GM18870 (cell line): ENCODE measurements around the gene MN1.

Source experiments
- ATAC-seq: cut with Tn5 transposase; IDR thresholded peaks from one replicate; pipeline ENCODE4 v1.9.1; 2021; ENCODE audit warnings: moderate library complexity; ENCODE audit not compliant: unreplicated experiment

MN1 gene

GRCh38 chr22:27719535-27720227, 81.9 kb downstream of the MN1 start:
- ATAC-seq: no peak

- no peak for ATAC-seq
Measured at GRCh38 chr22:27719036-27719347, 82.6 kb downstream of the MN1 start.

GRCh38 chr22:27718186-27719035, 83.1 kb downstream of the MN1 start:
- ATAC-seq: no peak

GRCh38 chr22:27717094-27717493, 84.5 kb downstream of the MN1 start:
- ATAC-seq: no peak

GRCh38 chr22:27716074-27716473, 85.5 kb downstream of the MN1 start:
- ATAC-seq: no peak

GRCh38 chr22:27715106-27715505, 86.5 kb downstream of the MN1 start:
- no peak for ATAC-seq

- ATAC-seq: no peak
Measured at GRCh38 chr22:27714068-27714467, 87.5 kb downstream of the MN1 start.

- ATAC-seq: no peak
Measured at GRCh38 chr22:27713461-27713860, 88.1 kb downstream of the MN1 start.

GRCh38 chr22:27711756-27712155, 89.8 kb downstream of the MN1 start:
- ATAC-seq: no peak

GRCh38 chr22:27711012-27711411, 90.5 kb downstream of the MN1 start:
- no peak for ATAC-seq

- ATAC-seq: no peak
Measured at GRCh38 chr22:27709919-27710675, 91.5 kb downstream of the MN1 start.

- no peak for ATAC-seq
Measured at GRCh38 chr22:27706489-27706888, 95.1 kb downstream of the MN1 start.

GRCh38 chr22:27705408-27706080, 96.0 kb downstream of the MN1 start:
- ATAC-seq: no peak

GRCh38 chr22:27704581-27704980, 97.0 kb downstream of the MN1 start:
- ATAC-seq: no peak

GRCh38 chr22:27699383-27700019, 102.1 kb downstream of the MN1 start:
- ATAC-seq: no peak

GRCh38 chr22:27698813-27699212, 102.7 kb downstream of the MN1 start:
- no peak for ATAC-seq
